ENCODE measurements around the gene HCN1.

Gene HCN1

GRCh38 chr5:45288746-45289145, 407.4 kb downstream of the HCN1 start:
- no peak for TF ChIP-seq CTCF (IDR thresholded peaks at IDR 0.05)

GRCh38 chr5:45284436-45284835, 411.7 kb downstream of the HCN1 start:
- TF ChIP-seq CTCF (IDR thresholded peaks at IDR 0.05) = no peak

GRCh38 chr5:45281081-45281480, 415.1 kb downstream of the HCN1 start:
- no peak for TF ChIP-seq CTCF (IDR thresholded peaks at IDR 0.05)

- TF ChIP-seq CTCF (IDR thresholded peaks at IDR 0.05) = no peak
These were observed 417.1 kb downstream of the HCN1 start for GRCh38 chr5:45279109-45279508.

GRCh38 chr5:45277860-45278259, 418.3 kb downstream of the HCN1 start:
- TF ChIP-seq CTCF (IDR thresholded peaks at IDR 0.05) = no peak

GRCh38 chr5:45274241-45274640, 421.9 kb downstream of the HCN1 start:
- no peak for TF ChIP-seq CTCF (IDR thresholded peaks at IDR 0.05)

- TF ChIP-seq CTCF (IDR thresholded peaks at IDR 0.05) = no peak
These were observed 424.6 kb downstream of the HCN1 start for GRCh38 chr5:45271626-45272025.

- TF ChIP-seq CTCF (IDR thresholded peaks at IDR 0.05) = no peak
These were observed 431.7 kb downstream of the HCN1 start for GRCh38 chr5:45264447-45264846.

Data from LNCAP (cell line).